ENCODE measurements around the gene ACVRL1.

The ACVRL1 gene

DNA sequence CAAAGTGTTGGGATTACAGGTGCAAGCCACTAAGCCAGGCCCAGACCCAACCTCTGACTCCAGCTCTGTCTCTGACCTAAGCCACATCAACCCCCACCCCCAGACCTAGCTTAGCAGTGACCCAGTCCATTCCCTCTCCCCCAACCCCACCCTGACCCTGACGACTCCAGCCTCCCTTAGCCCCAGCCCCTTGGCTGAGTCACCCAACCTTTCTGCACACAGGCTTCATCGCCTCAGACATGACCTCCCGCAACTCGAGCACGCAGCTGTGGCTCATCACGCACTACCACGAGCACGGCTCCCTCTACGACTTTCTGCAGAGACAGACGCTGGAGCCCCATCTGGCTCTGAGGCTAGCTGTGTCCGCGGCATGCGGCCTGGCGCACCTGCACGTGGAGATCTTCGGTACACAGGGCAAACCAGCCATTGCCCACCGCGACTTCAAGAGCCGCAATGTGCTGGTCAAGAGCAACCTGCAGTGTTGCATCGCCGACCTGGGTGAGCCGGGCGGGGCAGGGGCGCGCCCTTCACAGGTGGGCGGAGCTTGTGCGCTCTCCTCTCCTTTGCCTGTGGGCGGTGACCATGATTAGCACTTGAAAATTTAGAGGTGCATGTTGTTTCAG is 7.8 kb downstream of the ACVRL1 start:
- no peak for DNase-seq

DNA sequence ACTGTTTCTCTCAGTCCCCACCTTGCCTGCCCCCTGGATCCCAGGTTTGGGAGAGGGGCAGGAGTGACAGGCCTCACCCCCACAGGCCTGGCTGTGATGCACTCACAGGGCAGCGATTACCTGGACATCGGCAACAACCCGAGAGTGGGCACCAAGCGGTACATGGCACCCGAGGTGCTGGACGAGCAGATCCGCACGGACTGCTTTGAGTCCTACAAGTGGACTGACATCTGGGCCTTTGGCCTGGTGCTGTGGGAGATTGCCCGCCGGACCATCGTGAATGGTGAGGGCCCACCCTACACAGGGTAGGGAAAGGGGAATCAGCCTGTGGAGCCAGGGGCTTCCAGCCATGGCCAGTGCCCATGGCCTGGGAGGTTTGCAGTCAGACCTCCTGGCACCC is 8.6 kb downstream of the ACVRL1 start:
- no peak for DNase-seq

DNA sequence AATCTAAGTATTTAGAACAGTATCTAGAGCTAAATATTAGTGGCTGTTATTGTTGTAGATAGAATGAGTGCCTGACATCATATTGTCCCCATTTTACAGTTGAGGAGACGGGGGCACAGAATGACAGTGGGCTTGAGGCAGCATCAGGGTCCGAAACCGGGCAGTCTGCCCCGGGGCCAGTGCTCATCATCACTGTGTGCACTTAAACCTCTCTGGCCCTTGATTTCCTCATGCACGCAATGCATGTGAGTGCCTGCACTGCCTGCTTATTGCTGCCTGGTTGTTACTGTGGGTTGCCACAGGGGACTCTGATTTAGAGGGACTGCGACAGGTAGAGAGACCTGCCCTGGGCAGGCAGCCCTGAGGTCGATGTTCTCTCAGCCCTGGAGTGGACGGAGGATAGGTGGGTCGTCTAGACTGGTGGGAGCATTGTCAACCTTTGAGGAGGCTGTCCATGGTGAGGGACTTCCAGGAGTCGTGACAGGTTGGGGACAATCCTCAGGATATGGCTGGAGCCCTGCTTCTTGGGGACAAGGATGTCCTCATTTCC is 9.8 kb downstream of the ACVRL1 start:
- DNase-seq: no peak

DNA sequence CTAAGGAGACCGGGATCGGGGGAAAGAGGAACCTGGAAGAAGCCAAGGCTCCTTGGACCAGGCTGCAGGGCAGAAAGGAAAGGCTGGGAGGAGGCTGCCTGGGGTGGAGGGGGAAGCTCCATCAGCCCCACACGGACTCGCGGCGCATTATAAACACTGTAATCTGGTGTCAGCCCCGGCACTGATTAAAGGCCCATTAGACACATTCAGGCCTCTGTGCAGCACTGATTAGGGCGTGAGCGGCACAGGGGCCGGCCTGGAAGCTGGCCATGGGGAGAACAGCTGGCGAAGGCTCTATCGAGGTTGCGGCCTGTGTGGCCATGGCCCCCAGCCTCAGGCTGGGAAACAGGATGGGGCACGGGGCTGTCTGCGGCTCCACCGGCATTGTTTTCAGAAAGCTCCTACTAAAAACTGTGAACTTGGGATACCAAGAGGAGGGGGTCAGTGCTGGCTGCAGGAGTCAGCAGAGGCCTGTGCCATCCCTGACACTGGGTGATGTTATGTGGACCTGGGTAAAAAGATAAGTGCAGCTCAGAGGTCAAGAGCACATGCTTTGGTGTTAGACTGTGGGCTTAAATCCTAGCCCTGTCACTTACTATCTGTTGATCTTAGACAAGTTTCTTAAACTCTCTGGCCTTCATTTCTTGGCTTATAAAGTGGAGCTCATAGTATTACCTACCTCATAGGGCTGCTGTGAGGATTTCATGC is 10.6 kb downstream of the ACVRL1 start:
- no peak for DNase-seq

DNA sequence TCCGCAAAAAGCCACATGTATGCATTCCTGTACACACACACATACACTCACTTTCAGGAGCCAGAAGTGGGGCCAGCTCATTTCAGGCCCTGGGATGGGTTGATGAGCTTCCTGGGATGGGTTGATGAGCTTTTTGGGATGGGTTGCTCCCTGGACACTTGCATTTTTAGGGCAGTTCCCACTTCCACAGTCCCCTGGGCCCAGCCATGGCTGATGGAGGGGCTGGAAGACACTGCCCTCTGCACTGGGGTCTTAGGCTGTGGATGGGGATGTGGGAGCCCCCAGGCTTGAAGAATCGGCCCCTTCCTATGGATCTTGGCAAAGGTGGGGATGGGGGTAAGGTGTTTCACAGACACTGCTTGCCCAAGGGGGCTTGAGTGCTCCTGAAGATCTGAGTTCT is 12.7 kb downstream of the ACVRL1 start:
- DNase-seq: no peak

DNA sequence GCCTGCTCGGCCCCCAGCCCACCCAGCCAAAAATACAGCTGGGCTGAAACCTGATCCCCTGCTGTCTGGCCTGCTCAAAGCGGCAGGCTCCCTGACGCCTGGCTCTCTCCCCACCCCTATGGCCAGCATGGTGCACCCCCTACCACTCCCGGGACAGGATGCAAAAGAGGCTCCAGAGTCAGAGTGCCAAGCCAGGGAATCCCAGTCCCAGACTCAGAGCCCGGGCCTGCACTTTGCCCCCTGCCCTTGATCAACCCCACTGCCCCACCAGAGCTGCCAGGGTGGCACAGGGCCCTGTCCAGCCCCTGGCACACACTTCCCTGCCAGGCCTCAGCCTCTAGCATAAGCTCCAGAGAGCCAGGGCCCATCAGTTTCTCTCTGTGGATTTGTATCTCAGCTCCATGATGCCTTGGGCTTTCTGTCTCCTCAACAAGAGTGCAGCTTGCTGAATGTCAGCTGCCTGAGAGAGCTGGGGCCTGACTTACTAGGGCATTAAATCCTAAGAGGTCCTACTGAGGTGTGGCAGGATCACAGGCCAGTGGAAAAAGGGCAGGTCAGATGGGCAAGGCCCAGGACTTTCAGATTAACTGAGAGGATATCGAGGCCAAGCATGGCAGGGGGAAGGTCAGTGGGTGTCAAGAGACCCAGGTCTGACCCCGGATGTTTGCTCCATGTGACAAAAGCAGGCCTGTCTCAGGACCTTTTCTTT is 13.9 kb downstream of the ACVRL1 start:
- no peak for DNase-seq

DNA sequence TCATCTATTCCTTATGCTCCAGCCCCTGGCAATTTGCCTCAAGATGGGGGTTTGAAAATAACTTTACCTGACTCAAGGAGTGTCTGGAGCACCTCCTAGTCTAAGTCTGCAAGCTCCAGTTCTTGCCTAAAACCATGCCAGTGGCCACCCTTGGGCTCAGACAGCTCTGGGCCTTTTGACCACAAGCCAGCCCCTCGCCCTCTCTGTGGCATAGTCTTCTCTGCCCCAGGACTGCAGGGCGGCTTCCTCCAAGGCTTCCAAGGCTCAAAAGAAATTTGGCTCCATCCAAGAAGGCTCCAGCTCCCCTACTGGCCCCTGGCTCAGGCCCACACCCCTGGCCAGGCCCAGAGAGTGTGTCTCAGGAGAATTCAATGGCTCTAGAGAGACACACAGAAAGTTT is 14.8 kb downstream of the ACVRL1 start:
- DNase-seq: no peak

DNA sequence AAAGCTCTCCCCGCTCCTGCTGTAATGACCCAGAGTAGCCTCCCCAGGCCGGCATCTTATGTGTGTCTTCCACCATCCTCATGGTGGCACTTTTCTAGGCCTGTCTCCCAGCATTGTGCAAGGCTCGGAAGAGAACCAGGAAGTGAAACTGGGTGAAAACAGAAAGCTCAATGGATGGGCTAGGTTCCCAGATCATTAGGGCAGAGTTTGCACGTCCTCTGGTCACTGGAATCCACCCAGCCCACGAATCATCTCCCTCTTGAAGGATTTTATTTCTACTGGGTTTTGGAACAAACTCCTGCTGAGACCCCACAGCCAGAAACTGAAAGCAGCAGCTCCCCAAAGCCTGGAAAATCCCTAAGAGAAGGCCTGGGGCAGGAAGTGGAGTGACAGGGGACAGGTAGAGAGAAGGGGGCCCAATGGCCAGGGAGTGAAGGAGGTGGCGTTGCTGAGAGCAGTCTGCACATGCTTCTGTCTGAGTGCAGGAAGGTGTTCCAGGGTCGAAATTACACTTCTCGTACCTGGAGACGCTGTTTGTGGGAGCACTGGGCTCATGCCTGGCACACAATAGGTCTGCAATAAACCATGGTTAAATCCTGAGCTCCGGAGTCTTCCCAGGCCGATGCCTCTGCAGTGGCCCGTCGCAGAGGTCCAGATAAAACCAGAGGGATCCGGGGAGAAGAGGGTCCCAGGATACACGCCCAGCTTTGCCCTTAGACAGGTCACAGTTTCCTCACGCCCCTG is 15.6 kb downstream of the ACVRL1 start:
- DNase-seq: peak in 6 of 56 donors; percentile 7 to 18 (median 9)

DNA sequence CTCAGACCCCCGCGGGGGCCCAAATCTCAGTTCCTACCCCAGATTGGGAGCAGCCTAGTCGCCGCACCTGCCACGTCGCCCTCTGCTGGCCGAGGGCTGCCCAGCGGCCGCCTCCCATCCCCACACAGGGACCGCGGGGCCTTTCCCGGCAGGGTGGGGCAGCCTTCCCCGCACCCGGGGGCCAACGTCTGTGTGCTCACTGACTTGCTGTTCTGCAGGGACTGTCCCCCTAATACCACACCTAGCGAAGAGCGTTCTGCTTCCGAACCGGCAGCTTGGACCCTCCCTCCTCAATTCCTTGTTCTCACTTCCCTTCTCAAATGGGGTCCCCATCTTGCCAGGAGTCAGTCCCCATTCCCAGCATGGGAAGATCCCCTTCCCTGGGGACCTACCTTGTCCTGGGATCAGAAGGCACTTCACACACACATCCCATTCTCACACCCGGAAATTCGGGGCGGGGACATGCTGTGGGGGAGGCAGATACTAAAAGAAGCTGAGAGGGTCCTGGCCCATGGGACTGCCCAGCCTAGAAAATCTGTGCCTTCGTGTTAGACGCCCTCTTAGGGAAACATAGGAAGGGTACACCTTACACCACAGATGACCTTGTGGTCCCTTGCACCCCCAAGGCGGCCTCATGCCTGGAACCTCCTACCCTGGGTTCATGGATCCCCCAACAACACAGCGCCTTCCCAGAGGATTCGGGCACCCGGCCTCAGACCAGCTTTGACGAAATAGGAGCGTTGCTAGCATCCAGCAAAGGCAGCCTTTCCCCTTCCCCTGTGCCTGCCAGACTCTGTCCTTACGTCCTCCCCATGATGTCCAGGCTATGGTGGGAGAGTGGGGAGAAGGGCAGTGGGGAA is 16.4 kb downstream of the ACVRL1 start:
- peak in 6 of 56 donors; percentile 4 to 35 (median 16) for DNase-seq

DNA sequence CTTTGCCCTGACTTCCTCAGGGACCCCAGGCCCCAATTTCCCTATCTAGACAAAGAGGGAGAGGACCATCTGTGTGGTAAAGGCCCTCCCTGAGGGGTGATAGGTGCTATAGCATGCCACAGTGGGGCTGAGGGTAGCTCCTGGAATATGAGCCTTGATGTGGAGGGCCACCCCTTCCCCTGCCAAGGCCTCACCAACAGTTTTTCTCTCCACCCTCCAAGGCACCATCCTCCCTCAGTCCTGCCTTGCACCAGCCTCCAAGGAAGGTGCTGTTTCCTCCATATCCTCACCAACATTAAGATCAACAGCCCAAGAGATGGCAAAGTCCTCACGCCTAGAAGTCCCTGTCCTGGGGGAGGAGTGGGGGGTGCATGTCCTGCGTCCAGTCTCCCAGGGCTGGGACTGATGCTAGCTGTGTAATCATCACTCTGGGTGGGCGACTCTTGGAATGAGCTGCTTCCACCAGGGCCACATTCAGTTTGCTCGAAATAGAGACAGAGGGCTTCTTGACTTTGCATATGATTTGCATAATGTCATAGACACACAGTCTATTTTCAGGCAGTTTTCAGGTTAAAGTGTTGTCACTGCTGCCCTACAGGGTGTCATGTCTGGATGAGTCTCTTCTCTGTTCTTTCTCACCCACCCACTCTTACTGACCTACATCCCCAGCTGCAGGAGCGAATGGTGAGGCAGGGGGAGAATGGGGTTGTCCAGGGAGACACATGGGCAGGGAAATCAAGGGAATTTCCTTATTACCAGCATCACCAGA is 17.4 kb downstream of the ACVRL1 start:
- DNase-seq: no peak

DNA sequence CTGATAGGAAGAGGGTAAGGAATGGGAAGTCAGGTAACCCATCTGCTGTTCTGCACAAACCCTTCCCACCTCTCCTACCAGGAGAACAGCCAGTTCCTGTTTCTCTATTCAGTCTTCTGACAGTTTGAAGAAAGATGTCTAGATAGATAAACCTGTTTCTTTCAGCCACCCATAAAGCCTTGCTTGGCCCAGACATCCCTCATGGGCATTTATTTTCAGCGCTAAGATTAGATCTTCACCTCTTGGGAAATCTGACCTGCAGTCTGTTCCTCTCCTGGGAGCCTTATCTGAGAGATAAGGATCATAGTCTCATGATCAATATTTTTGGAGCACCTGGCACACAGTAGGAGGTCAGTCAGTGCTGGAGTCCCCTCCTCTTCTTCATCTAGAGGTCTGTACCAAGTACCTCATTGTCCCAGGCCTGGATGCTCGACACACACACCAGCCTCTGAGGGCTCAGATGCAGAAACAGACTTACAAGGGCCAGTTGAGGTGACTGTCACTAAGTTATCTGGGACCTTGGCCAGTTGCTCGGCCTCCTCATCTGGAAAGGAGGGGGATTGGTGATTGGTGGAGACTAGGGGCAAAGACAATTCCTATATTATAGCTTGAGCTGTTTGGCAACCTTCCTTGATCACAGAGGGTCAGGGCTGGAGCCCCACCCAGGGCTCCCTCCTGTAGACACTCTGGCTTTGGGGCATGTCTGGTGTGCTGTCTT is 18.2 kb downstream of the ACVRL1 start:
- no peak for DNase-seq

DNA sequence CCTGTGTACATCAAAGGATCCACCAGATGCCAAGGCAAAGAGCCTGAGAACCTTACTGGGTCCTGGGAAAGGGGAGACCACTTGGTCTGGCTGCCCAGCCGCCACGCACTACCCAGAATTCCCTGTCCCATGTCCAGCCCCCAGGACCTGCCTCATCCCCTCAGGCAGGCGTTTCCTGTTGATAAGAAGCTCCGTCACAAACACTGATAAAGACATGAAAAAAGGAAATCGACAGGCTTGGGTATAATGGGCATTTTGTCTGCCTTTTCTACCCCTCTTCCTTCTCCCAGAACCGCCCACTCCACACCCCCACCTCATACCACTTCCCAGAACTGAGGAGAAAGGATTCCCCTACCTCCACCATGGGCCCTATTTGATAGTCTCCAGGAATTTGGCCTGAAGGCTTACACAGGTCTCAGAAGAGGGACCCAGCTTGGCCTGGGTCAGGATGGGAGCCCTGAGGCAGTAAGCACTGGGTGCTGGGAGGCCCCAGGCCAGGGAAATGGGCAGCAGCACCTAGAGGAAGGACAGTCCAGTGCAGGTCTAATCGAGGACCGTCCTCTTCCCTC is 18.8 kb downstream of the ACVRL1 start:
- no peak for DNase-seq

DNA sequence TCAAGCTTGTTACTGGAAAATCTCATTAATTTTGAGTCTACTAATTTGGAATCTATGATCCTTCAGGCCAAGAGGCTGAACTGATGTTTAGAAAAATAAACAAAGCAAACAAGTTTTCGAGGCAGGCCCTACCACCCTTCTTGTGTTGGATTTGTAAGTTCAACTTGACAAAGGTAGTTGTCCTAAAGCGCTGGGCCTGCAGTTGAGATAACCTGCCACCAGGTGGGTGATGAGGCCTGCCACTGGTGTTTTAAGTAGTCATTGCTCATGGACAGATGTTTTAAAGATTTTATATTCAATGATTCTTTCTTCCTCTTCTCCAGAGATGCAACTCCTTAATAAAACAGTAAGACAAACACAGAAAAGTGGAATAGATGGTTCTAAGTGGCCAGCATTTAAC is 19.4 kb downstream of the ACVRL1 start:
- DNase-seq: no peak

DNA sequence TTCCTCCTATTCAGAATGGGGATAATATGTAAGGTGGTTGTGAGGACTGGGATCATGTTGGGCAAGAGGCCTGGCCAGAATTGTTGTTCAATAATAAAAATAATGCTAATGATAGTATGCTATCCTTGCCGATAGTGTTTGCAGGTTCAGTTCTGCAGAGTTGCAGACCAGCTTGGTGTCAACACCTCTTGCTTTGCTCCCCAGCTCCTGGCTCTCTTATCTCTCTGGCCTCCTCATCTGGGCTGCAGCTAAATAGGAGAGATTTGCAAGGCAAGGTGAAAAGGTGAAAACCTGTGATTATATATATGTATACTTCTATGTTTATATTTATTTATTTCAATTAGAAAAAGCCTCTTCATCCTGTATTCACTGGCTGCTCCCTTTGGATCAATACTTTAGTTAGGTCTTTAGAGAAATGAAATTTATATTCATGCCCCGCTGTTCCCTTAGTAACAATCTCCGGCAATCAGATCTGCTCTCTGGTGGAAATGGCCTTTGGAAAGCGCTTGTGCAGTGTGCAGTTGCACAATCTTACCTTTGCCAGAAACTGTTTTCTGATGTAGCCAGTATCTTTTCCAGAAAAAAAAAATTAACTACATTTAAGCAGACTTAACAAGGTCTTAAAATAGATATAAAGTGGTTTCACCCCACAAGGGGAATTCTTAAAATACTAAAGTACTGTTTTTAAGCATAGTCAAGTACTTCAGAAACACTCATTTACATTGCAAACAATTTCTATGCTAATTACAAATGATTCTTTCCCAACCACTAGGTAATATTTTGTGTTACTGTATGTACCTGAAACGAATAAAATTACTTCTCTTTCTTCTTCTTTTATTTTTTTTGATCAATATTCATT is 25.1 kb downstream of the ACVRL1 start:
- no peak for DNase-seq

DNA sequence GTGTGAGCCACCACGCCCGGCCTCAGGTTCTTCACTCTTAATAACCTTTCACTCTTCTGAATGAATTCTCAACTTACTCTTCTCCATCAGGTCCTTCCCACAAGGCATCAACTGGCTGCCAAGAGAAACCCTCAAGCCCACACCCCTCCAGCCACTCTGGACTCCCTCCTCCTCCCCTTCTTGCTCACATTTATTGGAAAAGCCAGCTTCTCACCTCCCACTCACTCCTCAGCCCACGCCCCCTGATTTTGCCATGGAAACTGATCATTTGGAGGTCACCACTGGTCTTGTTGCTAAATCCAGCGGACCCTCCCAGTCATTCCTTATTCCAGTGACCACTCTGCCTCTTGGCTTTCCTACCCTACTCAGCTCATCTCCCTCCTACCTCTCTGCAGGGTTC is 26.8 kb downstream of the ACVRL1 start:
- no peak for DNase-seq

DNA sequence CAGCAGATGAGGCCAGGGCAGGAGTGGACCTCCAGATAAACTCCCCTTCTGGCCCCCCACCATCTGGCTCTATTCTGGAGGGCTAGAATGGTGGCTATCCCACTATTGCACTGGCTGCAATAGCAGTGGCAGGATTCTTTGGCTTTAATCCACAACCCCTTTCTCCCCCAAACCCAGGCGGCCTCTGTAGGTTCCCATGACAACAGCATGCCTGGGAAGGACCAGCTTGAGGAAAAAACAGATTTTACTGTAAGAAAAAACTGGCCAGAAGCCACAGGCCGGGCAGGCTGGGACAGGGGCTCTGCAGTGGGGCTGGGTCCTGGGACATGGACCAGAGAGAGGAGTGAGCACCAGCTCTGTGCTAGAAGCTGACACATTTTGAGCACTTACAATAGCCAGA is 30.6 kb downstream of the ACVRL1 start:
- no peak for DNase-seq

DNA sequence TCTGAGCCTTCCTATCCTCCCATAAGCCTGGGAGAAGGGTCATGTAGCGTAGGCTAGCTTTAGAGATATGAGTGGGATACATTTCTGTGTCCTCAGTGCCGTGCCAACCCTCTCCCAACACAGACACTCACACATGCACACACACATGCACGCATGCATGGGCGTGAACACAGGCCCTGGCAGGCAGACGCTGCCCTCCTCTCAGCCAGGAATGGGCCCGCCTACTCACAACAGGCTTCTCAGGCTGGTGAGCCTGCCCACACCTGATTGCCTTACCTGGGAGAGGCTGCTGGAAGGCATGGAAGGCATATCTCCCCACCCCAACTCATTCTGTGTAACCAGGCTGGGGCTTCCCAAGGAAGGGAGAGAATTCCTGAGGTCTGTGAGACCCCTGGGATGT is 31.4 kb downstream of the ACVRL1 start:
- no peak for DNase-seq
